H1 (cell line): Measurements from ENCODE around the gene LDLRAD3. TPM values are rescaled to one million over a fixed set of nuclear protein-coding genes. Genes with fewer than 3 reads are reported as not detected.

Experiments used
- CTCF ChIA-PET: fragments of 300-600 bp; sonication (Branson Sonifier 250); formaldehyde crosslinking; loops from one replicate; lab custom pipeline; 2021; ENCODE audit not compliant: partially characterized antibody; lab: Charles Lee
- POLR2A ChIA-PET: fragments of 300-600 bp; sonication (Branson Sonifier 250); formaldehyde crosslinking; loops from one replicate; lab custom pipeline; 2021; ENCODE audit warnings: inconsistent platforms; ENCODE audit not compliant: partially characterized antibody; lab: Charles Lee
- DNase-seq, 2 experiments: peaks; one replicate each; pipeline versions ENCODE4 v3.0.0 to v3.0.0-alpha.2; 2010 to 2022; ENCODE audit warnings: low spot score in 2 of 2, low read depth in 1 of 2, mixed read lengths in 1 of 2
- FAIRE-seq: peaks from 2 replicates; lab custom pipeline; 2011; peaks lifted over from hg19 to GRCh38; lab: Jason Lieb, UNC
- H2AFZ ChIP-seq: 2 replicates; pipeline ENCODE4 v1.8.1; 2012; ENCODE audit warnings: low read length, inconsistent platforms
- H2AK5ac ChIP-seq: 2 replicates; pipeline ENCODE4 v1.6.1; 2013; ENCODE audit warnings: low read depth, low read length
- H2BK120ac ChIP-seq: replicated peaks from 2 replicates; pipeline ENCODE3; 2013; ENCODE audit warnings: low read depth, low read length, inconsistent platforms
- H2BK12ac ChIP-seq: 2 replicates; pipeline ENCODE4 v1.6.1; 2013; ENCODE audit warnings: low read depth, low read length
- H2BK15ac ChIP-seq: 2 replicates; pipeline ENCODE4 v1.6.1; 2013; ENCODE audit warnings: low read length
- H2BK20ac ChIP-seq: 2 replicates; pipeline ENCODE4 v1.6.1; 2013; ENCODE audit warnings: low read length
- H2BK5ac ChIP-seq: 2 replicates; pipeline ENCODE4 v1.6.1; 2013; ENCODE audit warnings: low read depth, low read length
- H3K14ac ChIP-seq: 2 replicates; pipeline ENCODE4 v1.6.1; 2013; ENCODE audit warnings: inconsistent platforms; ENCODE audit not compliant: insufficient read length
- H3K18ac ChIP-seq: 2 replicates; pipeline ENCODE4 v1.6.1; 2013; ENCODE audit warnings: low read length; ENCODE audit errors: extremely low read depth
- H3K23ac ChIP-seq: 2 replicates; pipeline ENCODE4 v1.6.1; 2013; ENCODE audit warnings: inconsistent platforms; ENCODE audit not compliant: insufficient read length
- H3K23me2 ChIP-seq: 2 replicates; pipeline ENCODE4 v1.6.1; 2013; ENCODE audit warnings: low read depth, low read length
- H3K27ac ChIP-seq: 2 replicates; pipeline ENCODE4 v1.6.1; 2011; ENCODE audit warnings: low read depth, low read length, inconsistent platforms
- H3K27me3 ChIP-seq, 4 experiments: replicated peaks in 1 of 4; 1 replicate in 1 of 4; 2 replicates in 3 of 4; pipeline versions ENCODE4 v1.6.1 to v1.8.1; 2011 to 2013; ENCODE audit warnings: low read length in 3 of 4, mild to moderate bottlenecking in 3 of 4, inconsistent platforms in 2 of 4, mixed read lengths in 2 of 4, moderate library complexity in 1 of 4; ENCODE audit not compliant: control insufficient read depth in 3 of 4, insufficient read depth in 3 of 4; ENCODE audit errors: extremely low read depth in 1 of 4
- H3K36me3 ChIP-seq, 4 experiments: 2 replicates each; pipeline versions ENCODE4 v1.6.1 to v1.8.1; 2011 to 2013; ENCODE audit warnings: mild to moderate bottlenecking in 4 of 4, low read length in 3 of 4, moderate library complexity in 2 of 4, control low read depth in 1 of 4, inconsistent platforms in 1 of 4; ENCODE audit not compliant: insufficient read depth in 4 of 4, control insufficient read depth in 2 of 4
- H3K4ac ChIP-seq: replicated peaks from 2 replicates; pipeline ENCODE3; 2013; ENCODE audit warnings: low read length, low read depth, mixed read lengths, inconsistent platforms; ENCODE audit not compliant: insufficient read length
- H3K4me1 ChIP-seq, 4 experiments: replicated peaks in 1 of 4; 1 replicate in 1 of 4; 2 replicates in 3 of 4; pipeline versions ENCODE4 v1.6.1 to v1.8.1; 2011 to 2013; ENCODE audit warnings: low read length in 3 of 4, inconsistent platforms in 2 of 4, mixed read lengths in 1 of 4; ENCODE audit not compliant: insufficient read depth in 4 of 4, control insufficient read depth in 3 of 4
- H3K4me2 ChIP-seq, 2 experiments: 2 replicates each; pipeline versions ENCODE4 v1.6.1 to v1.8.1; 2011 to 2013; ENCODE audit warnings: low read depth in 2 of 2, low read length in 2 of 2, control low read depth in 1 of 2, inconsistent platforms in 1 of 2, mild to moderate bottlenecking in 1 of 2; ENCODE audit not compliant: insufficient read depth in 1 of 2
- H3K4me3 ChIP-seq, 4 experiments: fragments of 200-600, 300-600 bp in 1 of 4; sonication (generic), shearing (Covaris generic), sonication (Bioruptor Twin) in 1 of 4; 2 replicates each; pipeline versions ENCODE4 v1.5.1 to v1.8.1; 2011 to 2016; ENCODE audit warnings: low read length in 4 of 4, low read depth in 3 of 4, control low read depth in 2 of 4, inconsistent platforms in 2 of 4, mild to moderate bottlenecking in 2 of 4, mixed read lengths in 1 of 4, moderate library complexity in 1 of 4; ENCODE audit not compliant: insufficient read depth in 2 of 4; ENCODE audit errors: extremely low read depth in 1 of 4
- H3K56ac ChIP-seq: replicated peaks from 2 replicates; pipeline ENCODE3; 2013; ENCODE audit warnings: low read depth, mild to moderate bottlenecking, mixed read lengths, low read length, inconsistent platforms; ENCODE audit not compliant: insufficient read length
- H3K79me1 ChIP-seq: 2 replicates; pipeline ENCODE4 v1.6.1; 2013; ENCODE audit warnings: low read depth, low read length, control low read depth
- H3K79me2 ChIP-seq, 2 experiments: 2 replicates each; pipeline versions ENCODE4 v1.6.1 to v1.8.1; 2012 to 2013; ENCODE audit warnings: low read length in 2 of 2, mild to moderate bottlenecking in 2 of 2, inconsistent platforms in 1 of 2; ENCODE audit not compliant: insufficient read depth in 2 of 2, control insufficient read depth in 1 of 2
- H3K9ac ChIP-seq, 4 experiments: replicated peaks in 1 of 4; 1 replicate in 1 of 4; 2 replicates in 3 of 4; pipeline versions ENCODE4 v1.6.1 to v1.8.1; 2011 to 2013; ENCODE audit warnings: low read depth in 3 of 4, low read length in 3 of 4, control low read depth in 2 of 4, mild to moderate bottlenecking in 2 of 4, moderate library complexity in 2 of 4, inconsistent platforms in 1 of 4; ENCODE audit errors: extremely low read depth in 1 of 4
- H3K9me3 ChIP-seq, 2 experiments: 2 replicates each; pipeline versions ENCODE4 v1.6.1 to v1.8.1; 2012 to 2013; ENCODE audit warnings: mild to moderate bottlenecking in 2 of 2, moderate library complexity in 2 of 2, control low read depth in 1 of 2, inconsistent platforms in 1 of 2, low read depth in 1 of 2, low read length in 1 of 2, mixed read lengths in 1 of 2; ENCODE audit not compliant: insufficient read depth in 2 of 2
- H4K20me1 ChIP-seq, 2 experiments: replicated peaks in 1 of 2; 2 replicates each; pipeline versions ENCODE3 to v1.8.1; 2011 to 2013; ENCODE audit warnings: inconsistent platforms in 2 of 2, low read length in 2 of 2, mild to moderate bottlenecking in 1 of 2; ENCODE audit not compliant: insufficient read depth in 2 of 2, control insufficient read depth in 1 of 2
- H4K5ac ChIP-seq: 2 replicates; pipeline ENCODE4 v1.6.1; 2013; ENCODE audit warnings: low read length, low read depth, mixed read lengths, inconsistent platforms; ENCODE audit not compliant: insufficient read length
- H4K8ac ChIP-seq: 2 replicates; pipeline ENCODE4 v1.8.0; 2013; ENCODE audit warnings: mild to moderate bottlenecking, moderate library complexity, low read length, inconsistent platforms; ENCODE audit not compliant: insufficient read depth; ENCODE audit errors: extremely low read depth
- H4K91ac ChIP-seq: replicated peaks from 2 replicates; pipeline ENCODE3; 2013; ENCODE audit warnings: low read length, mixed read lengths, inconsistent platforms; ENCODE audit not compliant: insufficient read length
- BRCA1 ChIP-seq: IDR thresholded peaks from 2 replicates; pipeline ENCODE4 v1.6.1; 2012; ENCODE audit warnings: low read depth, low read length, improper control_type of control experiment
- CBX5 ChIP-seq: fragments of 300-800, 300-1000 bp; sonication (generic); IDR thresholded peaks from 2 replicates; pipeline ENCODE4 v1.7.1; 2016; ENCODE audit warnings: antibody characterized with exemption, low read length, low read depth
- CEBPB ChIP-seq: IDR thresholded peaks from 2 replicates; pipeline ENCODE4 v1.6.1; 2012; ENCODE audit warnings: low read depth, low read length
- CREB1 ChIP-seq: IDR thresholded peaks from 2 replicates; pipeline ENCODE4 v1.6.1; 2012; ENCODE audit warnings: inconsistent platforms
- GABPA ChIP-seq: IDR thresholded peaks from 2 replicates; pipeline ENCODE4 v1.6.1; 2011; ENCODE audit warnings: mild to moderate bottlenecking, low read length, moderate library complexity, borderline replicate concordance; ENCODE audit not compliant: insufficient read depth
- JUND ChIP-seq: IDR thresholded peaks from 2 replicates; pipeline ENCODE4 v1.6.1; 2011; ENCODE audit warnings: mild to moderate bottlenecking, improper control_type of control experiment, low read length
- PHF8 ChIP-seq: fragments of 200-600 bp; sonication (generic); conservative IDR thresholded peaks from 2 replicates; pipeline ENCODE4 v1.7.1; 2012; ENCODE audit warnings: low read depth, mild to moderate bottlenecking, inconsistent platforms, low read length, moderate library complexity
- POLR2A ChIP-seq, 2 experiments: IDR thresholded peaks; 1 replicate in 1 of 2; 2 replicates in 1 of 2; pipeline ENCODE4 v1.6.1; 2011; ENCODE audit warnings: low read depth in 2 of 2, low read length in 2 of 2, mild to moderate bottlenecking in 2 of 2; ENCODE audit errors: control extremely low read depth in 1 of 2
- POLR2AphosphoS5 ChIP-seq: IDR thresholded peaks from 2 replicates; pipeline ENCODE4 v1.6.1; 2011; ENCODE audit warnings: low read depth, low read length
- SAP30 ChIP-seq: fragments of 300-600 bp; sonication (generic); IDR thresholded peaks from 2 replicates; pipeline ENCODE4 v1.7.1; 2012; ENCODE audit warnings: low read length, moderate library complexity, mild to moderate bottlenecking, inconsistent platforms; ENCODE audit not compliant: insufficient read depth, insufficient replicate concordance
- SIRT6 ChIP-seq: IDR thresholded peaks from one replicate; pipeline ENCODE4 v1.7.1; 2012; ENCODE audit warnings: low read length, inconsistent platforms
- YY1 ChIP-seq: IDR thresholded peaks from 2 replicates; pipeline ENCODE4 v1.6.1; 2011; ENCODE audit warnings: low read depth, mild to moderate bottlenecking, low read length
- WGBS, 2 experiments: shearing (Covaris generic) in 1 of 2; methylation state at CpG; one replicate each; pipeline versions ENCODE4 v1.1.6 to v1.1.7; 2013 to 2015; ENCODE audit warnings: low lambda C conversion rate in 2 of 2, mixed read lengths in 2 of 2, inconsistent platforms in 1 of 2, low coverage in 1 of 2, missing lambda C conversion rate in 1 of 2; ENCODE audit not compliant: insufficient replicate concordance in 2 of 2, insufficient coverage in 1 of 2, insufficient read length in 1 of 2; ENCODE audit errors: extremely low coverage in 1 of 2, missing lambda C conversion rate in 1 of 2; 5-methylcytosine and 5-hydroxymethylcytosine counted together
- polyA plus RNA-seq, 7 experiments: library from polyadenylated mRNA; depleted of rRNA in 3 of 7; stranded (reverse) in 5 of 7; unstranded in 2 of 7; fragments of >200 nt in 5 of 7; fragments of 200-250 nt in 2 of 7; gene quantifications; 1 replicate in 5 of 7; 2 replicates in 1 of 7; 4 replicates in 1 of 7; pipeline versions ENCODE4 v1.2.1 to v1.2.3, GENCODE V29; 2011 to 2013; ENCODE audit warnings: missing spikeins in 2 of 7, mixed read lengths in 2 of 7
- total RNA-seq: library from RNA; stranded (reverse); fragmentation: NEBNext Ultra II Directional; extraction: Animal tissue kit (Norgen Biotek cat#: 25700); gene quantifications from 2 replicates; pipeline ENCODE4 v1.2.1, GENCODE V29; 2021
- TF ChIP-seq, protein P1 (sequence below): IDR thresholded peaks from 2 replicates; pipeline ENCODE4 v1.6.1; 2011; ENCODE audit warnings: low read length, improper control_type of control experiment

The LDLRAD3 gene
- total and polyA plus RNA-seq, 2 of the 8 experiments (the other 6 are each of a cell fraction or from before 2014, with no cell fraction given): 18.6 to 22.8 TPM

DNA sequence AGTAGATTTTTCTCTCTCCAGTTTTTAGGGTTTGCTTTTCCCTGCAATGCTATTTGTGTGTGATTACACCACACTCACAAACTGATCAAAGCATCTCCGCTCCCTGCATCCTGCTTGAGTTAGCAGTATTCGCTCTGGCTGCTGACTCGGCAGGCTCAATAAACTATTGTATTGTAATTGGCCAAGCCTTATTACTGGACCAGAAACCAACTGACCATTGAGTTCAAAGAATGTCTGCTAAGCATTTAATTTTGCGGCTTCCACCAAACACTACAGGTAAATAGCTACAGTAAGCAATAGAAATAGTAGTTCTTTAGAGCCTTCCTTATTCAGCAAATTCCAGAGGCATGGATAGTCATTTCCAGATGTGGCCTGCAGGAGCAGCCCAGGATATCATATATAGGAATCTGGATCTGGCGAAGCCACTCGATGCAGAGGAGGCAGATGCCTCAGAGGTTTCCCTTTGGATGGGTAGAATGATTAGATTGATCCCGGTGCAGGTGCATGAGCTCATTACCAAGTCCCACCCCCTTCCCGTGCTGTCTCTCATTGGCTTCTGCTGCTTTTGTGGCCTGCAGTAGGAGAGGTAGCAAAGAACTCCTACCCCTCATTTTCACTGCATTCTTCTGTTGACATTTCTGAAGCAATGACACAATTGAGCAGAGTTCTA is 268.0 kb downstream of the LDLRAD3 start:
- Histone ChIP-seq H3K56ac (no peak overlapping the region), H3K27me3 (peaks cover 0 to 2% (median 0%) of the 10 kb centered on the region in 4 experiments; a peak in 1 of 7 replicates), H4K5ac (no peak overlapping the region), H4K8ac (no peak overlapping the region), H2BK5ac (no peak overlapping the region), H3K4me2 (no peak overlapping the region), H3K27ac (no peak overlapping the region), H3K18ac (no peak overlapping the region), H3K23ac (no peak overlapping the region), H3K9me3 (no peaks in the 10 kb centered on the region), H3K4me1 (peaks cover 0 to 6% (median 3%) of the 10 kb centered on the region in 4 experiments; a peak in 4 of 7 replicates), H3K36me3 (no peaks in the 10 kb centered on the region), H4K91ac (no peak overlapping the region), H3K4ac (no peak overlapping the region), H3K23me2 (no peaks in the 10 kb centered on the region), H2AFZ (no peak overlapping the region), H2BK20ac (no peak overlapping the region), H3K4me3 (no peak overlapping the region), H2BK120ac (no peak overlapping the region), H3K14ac (no peak overlapping the region), H2AK5ac (no peak overlapping the region), H2BK12ac (no peak overlapping the region), H3K9ac (no peak overlapping the region), H2BK15ac (no peak overlapping the region), H3K79me1 (no peaks in the 10 kb centered on the region), H4K20me1 (no peaks in the 10 kb centered on the region), H3K79me2 (no peaks in the 10 kb centered on the region)
- POLR2A ChIA-PET: interaction anchor here (0.8 to 1.4 kb wide), 3 partner anchors 9 to 349 kb away, joined by 3 read pairs; no protein-coding TSS in a partner anchor
- CTCF ChIA-PET: interaction anchor here (0.6 to 3.0 kb wide), 13 partner anchors 10 to 103 kb away, joined by 3 to 10 read pairs (median 3); no protein-coding TSS in a partner anchor
- no peak for FAIRE-seq
- WGBS, 2 experiments: 87% methylated on average over 8 of the region's 8 CpGs; no CpG with 5 or more reads in 1 of the 2 experiments
- DNase-seq: no peak
- TF ChIP-seq POLR2AphosphoS5: no peak
- no peak for TF ChIP-seq CBX5
- TF ChIP-seq BRCA1: no peak
- no peak for TF ChIP-seq JUND
- TF ChIP-seq YY1: no peak
- no peak for TF ChIP-seq SIRT6
- TF ChIP-seq, protein P1, sequence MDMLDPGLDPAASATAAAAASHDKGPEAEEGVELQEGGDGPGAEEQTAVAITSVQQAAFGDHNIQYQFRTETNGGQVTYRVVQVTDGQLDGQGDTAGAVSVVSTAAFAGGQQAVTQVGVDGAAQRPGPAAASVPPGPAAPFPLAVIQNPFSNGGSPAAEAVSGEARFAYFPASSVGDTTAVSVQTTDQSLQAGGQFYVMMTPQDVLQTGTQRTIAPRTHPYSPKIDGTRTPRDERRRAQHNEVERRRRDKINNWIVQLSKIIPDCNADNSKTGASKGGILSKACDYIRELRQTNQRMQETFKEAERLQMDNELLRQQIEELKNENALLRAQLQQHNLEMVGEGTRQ: no peak
- TF ChIP-seq CEBPB: no peak
- TF ChIP-seq SAP30: no peak
- TF ChIP-seq POLR2A (IDR thresholded peaks at IDR 0.05; ENCODE audit: control extremely low read depth in 1 of 2, low read depth in 2 of 2, low read length in 2 of 2): no peak
- TF ChIP-seq PHF8: no peak
- no peak for TF ChIP-seq CREB1
- TF ChIP-seq GABPA: no peak
